GM12878 (cell line): ENCODE results near the gene COBLL1. TPM values are rescaled to one million over a fixed set of nuclear protein-coding genes. Genes with fewer than 3 reads are reported as not detected.

Experiments used
- ATAC-seq: fragments of 200-7000 bp; cut with Tn5 transposase; 3 replicates; pipeline ENCODE4 v1.9.1; 2020; ENCODE audit warnings: mild to moderate bottlenecking, moderate library complexity
- BruUV-seq: library from RNA; stranded (reverse); fragments of 400-500 nt; replicated peaks from 2 replicates; lab custom pipeline; 2021; lab: Mats Ljungman, UMichigan
- CTCF ChIA-PET: fragments of 300-600 bp; sonication (Branson Sonifier 250); formaldehyde crosslinking; extraction: SDS; loops from one replicate; lab custom pipeline; 2021; ENCODE audit warnings: inconsistent platforms; lab: Yijun Ruan, JAX
- POLR2A ChIA-PET: fragments of 350-600 bp; formaldehyde crosslinking; extraction: SDS; loops from one replicate; lab custom pipeline; 2021; ENCODE audit warnings: inconsistent platforms; lab: Charles Lee
- RAD21 ChIA-PET: fragments of 300-600 bp; sonication (Branson Sonifier 250); formaldehyde crosslinking; loops from one replicate; lab custom pipeline; 2023; ENCODE audit warnings: antibody characterized with exemption; ENCODE audit not compliant: unreplicated experiment; lab: Charles Lee
- SMC1A ChIA-PET: fragments of 300-600 bp; sonication (Branson Sonifier 250); formaldehyde crosslinking; loops from one replicate; lab custom pipeline; 2023; ENCODE audit not compliant: unreplicated experiment, uncharacterized antibody; lab: Charles Lee
- DNase-seq: peaks from one replicate; pipeline ENCODE4 v3.0.0-alpha.2; 2011; ENCODE audit warnings: low read depth, low spot score
- FAIRE-seq: peaks from 3 replicates; lab custom pipeline; 2011; peaks lifted over from hg19 to GRCh38; lab: Jason Lieb, UNC
- H2AFZ ChIP-seq: 2 replicates; pipeline ENCODE4 v1.6.0; 2011; ENCODE audit warnings: low read depth, low read length, control low read depth; ENCODE audit not compliant: control insufficient read depth
- H3K27ac ChIP-seq: 2 replicates; pipeline ENCODE4 v1.5.1; 2011; ENCODE audit warnings: control low read depth; ENCODE audit not compliant: control insufficient read depth, insufficient read depth
- H3K27me3 ChIP-seq, 2 experiments: replicated peaks in 1 of 2; 2 replicates each; pipeline versions ENCODE4 v1.6.0 to v1.6.1; 2011; ENCODE audit warnings: low read length in 1 of 2; ENCODE audit not compliant: control insufficient read depth in 2 of 2, insufficient read depth in 2 of 2
- H3K36me3 ChIP-seq, 2 experiments: 2 replicates each; pipeline ENCODE4 v1.5.1; 2011; ENCODE audit warnings: low read length in 1 of 2; ENCODE audit not compliant: control insufficient read depth in 2 of 2, insufficient read depth in 2 of 2
- H3K4me1 ChIP-seq: 2 replicates; pipeline ENCODE4 v1.6.1; 2011; ENCODE audit warnings: mild to moderate bottlenecking, low read length, moderate library complexity, mixed read lengths; ENCODE audit not compliant: control insufficient read depth, insufficient read depth
- H3K4me2 ChIP-seq: 2 replicates; pipeline ENCODE4 v1.6.0; 2011; ENCODE audit warnings: control low read depth; ENCODE audit not compliant: control insufficient read depth, insufficient read depth
- H3K4me3 ChIP-seq: fragments of 200-600 bp; sonication (generic); 2 replicates; pipeline ENCODE4 v1.5.1; 2016
- H3K79me2 ChIP-seq: 2 replicates; pipeline ENCODE4 v1.6.0; 2011; ENCODE audit warnings: low read length; ENCODE audit not compliant: control insufficient read depth, insufficient read depth
- H3K9ac ChIP-seq: 2 replicates; pipeline ENCODE4 v1.8.0; 2011; ENCODE audit warnings: low read length, control low read depth, mixed read lengths; ENCODE audit not compliant: control insufficient read depth, insufficient read depth
- H3K9me3 ChIP-seq: replicated peaks from 3 replicates; pipeline ENCODE4 v1.5.1; 2011; ENCODE audit warnings: mild to moderate bottlenecking, low read length; ENCODE audit not compliant: control insufficient read depth, insufficient read depth
- H4K20me1 ChIP-seq: 2 replicates; pipeline ENCODE4 v1.6.0; 2011; ENCODE audit not compliant: control insufficient read depth, insufficient read depth
- BMI1 ChIP-seq: fragments of 450-650 bp; IDR thresholded peaks from 2 replicates; pipeline ENCODE4 v1.6.1; 2016; ENCODE audit warnings: mild to moderate bottlenecking, moderate library complexity, borderline replicate concordance
- CBX5 ChIP-seq: sonication (generic); IDR thresholded peaks from 2 replicates; pipeline ENCODE4 v1.6.1; 2016; ENCODE audit warnings: low read depth, moderate library complexity, mild to moderate bottlenecking, inconsistent platforms
- CHD2 ChIP-seq: IDR thresholded peaks from 2 replicates; pipeline ENCODE4 v1.6.1; 2011; ENCODE audit warnings: low read depth, low read length, improper control_type of control experiment, borderline replicate concordance
- HDAC2 ChIP-seq: fragments of 200-600 bp; sonication (generic); IDR thresholded peaks from 2 replicates; pipeline ENCODE4 v1.6.1; 2017
- MXI1 ChIP-seq: fragments of 150-350 bp; IDR thresholded peaks from 2 replicates; pipeline ENCODE4 v1.6.1; 2011; ENCODE audit warnings: low read depth, mild to moderate bottlenecking, inconsistent platforms, low read length, improper control_type of control experiment
- NBN ChIP-seq: fragments of 450-650 bp; IDR thresholded peaks from 2 replicates; pipeline ENCODE4 v1.6.1; 2016
- NFXL1 ChIP-seq: fragments of 450-650 bp; IDR thresholded peaks from 2 replicates; pipeline ENCODE4 v1.6.1; 2017; ENCODE audit warnings: antibody characterized with exemption, mild to moderate bottlenecking, borderline replicate concordance
- POLR2AphosphoS2 ChIP-seq: IDR thresholded peaks from 2 replicates; pipeline ENCODE4 v1.6.1; 2011; ENCODE audit warnings: low read depth, mild to moderate bottlenecking, low read length, improper control_type of control experiment, moderate library complexity
- RUNX3 ChIP-seq: IDR thresholded peaks from 2 replicates; pipeline ENCODE4 v1.6.1; 2012; ENCODE audit warnings: low read length, inconsistent platforms
- SUZ12 ChIP-seq: fragments of 200-600 bp; sonication (generic); IDR thresholded peaks from one replicate; pipeline ENCODE4 v1.6.1; 2018; ENCODE audit warnings: antibody characterized with exemption, mild to moderate bottlenecking; ENCODE audit not compliant: unreplicated experiment
- TBL1XR1 ChIP-seq: IDR thresholded peaks from 2 replicates; pipeline ENCODE4 v1.6.1; 2012; ENCODE audit warnings: low read depth, low read length, improper control_type of control experiment
- WGBS: methylation state at CpG from one replicate; pipeline ENCODE4 v1.1.6; 2016; ENCODE audit warnings: low lambda C conversion rate; ENCODE audit not compliant: insufficient replicate concordance, insufficient coverage; ENCODE audit errors: missing lambda C conversion rate; 5-methylcytosine and 5-hydroxymethylcytosine counted together
- in situ Hi-C: fragments of 300-500 bp; cut with MboI; formaldehyde crosslinking; loops from 9 replicates; pipeline ENCODE4 v1.14.3; 2018; ENCODE audit warnings: mixed read lengths
- intact Hi-C: fragments of 100-400 bp; cut with micrococcal nuclease; formaldehyde crosslinking; loops from one replicate; pipeline ENCODE4 v1.14.2; 2022; ENCODE audit not compliant: unreplicated experiment
- polyA plus RNA-seq, 11 experiments: library from polyadenylated mRNA; depleted of rRNA in 4 of 11; unstranded in 6 of 11; stranded (reverse) in 5 of 11; fragments of >200 nt; fragmentation: Nextera tagmentation in 4 of 11; fragmentation: Illumina TruSeq in 1 of 11; extraction: Ambion mirVana in 4 of 11; extraction: Trizol in 1 of 11; gene quantifications; 1 replicate in 1 of 11; 2 replicates in 10 of 11; pipeline versions ENCODE4 v1.2.1 to v1.2.3, GENCODE V29; 2011 to 2016; ENCODE audit warnings: inconsistent platforms in 2 of 11, missing spikeins in 2 of 11, low read depth in 1 of 11
- total RNA-seq, 4 experiments: library from RNA; depleted of rRNA in 3 of 4; stranded (reverse); fragments of >200 nt in 3 of 4; fragmentation: Illumina TruSeq in 1 of 4; extraction: Trizol in 1 of 4; gene quantifications; 2 replicates each; pipeline versions ENCODE4 v1.2.1 to v1.2.3, GENCODE V29; 2013 to 2021
- TF ChIP-seq, protein P1 (sequence below): fragments of 450-650 bp; IDR thresholded peaks from 2 replicates; pipeline ENCODE4 v1.6.1; 2017; ENCODE audit warnings: low read depth, mild to moderate bottlenecking, moderate library complexity
- TF ChIP-seq, protein P2 (sequence below): fragments of 450-650 bp; IDR thresholded peaks from 2 replicates; pipeline ENCODE4 v1.6.1; 2017; ENCODE audit warnings: antibody characterized with exemption, mild to moderate bottlenecking, moderate library complexity
- TF ChIP-seq, protein P3 (sequence below): IDR thresholded peaks from 2 replicates; pipeline ENCODE4 v1.6.1; 2011; ENCODE audit warnings: mild to moderate bottlenecking, low read depth, low read length, moderate library complexity; ENCODE audit not compliant: insufficient replicate concordance
- TF ChIP-seq, protein P4 (sequence below): IDR thresholded peaks from 2 replicates; pipeline ENCODE4 v1.6.1; 2012; ENCODE audit warnings: low read length, inconsistent platforms

COBLL1 gene
- total and polyA plus RNA-seq, 10 of the 15 experiments (the other 5 are each of a cell fraction or from before 2014, with no cell fraction given) = 0.46 TPM; not detected in 9

DNA sequence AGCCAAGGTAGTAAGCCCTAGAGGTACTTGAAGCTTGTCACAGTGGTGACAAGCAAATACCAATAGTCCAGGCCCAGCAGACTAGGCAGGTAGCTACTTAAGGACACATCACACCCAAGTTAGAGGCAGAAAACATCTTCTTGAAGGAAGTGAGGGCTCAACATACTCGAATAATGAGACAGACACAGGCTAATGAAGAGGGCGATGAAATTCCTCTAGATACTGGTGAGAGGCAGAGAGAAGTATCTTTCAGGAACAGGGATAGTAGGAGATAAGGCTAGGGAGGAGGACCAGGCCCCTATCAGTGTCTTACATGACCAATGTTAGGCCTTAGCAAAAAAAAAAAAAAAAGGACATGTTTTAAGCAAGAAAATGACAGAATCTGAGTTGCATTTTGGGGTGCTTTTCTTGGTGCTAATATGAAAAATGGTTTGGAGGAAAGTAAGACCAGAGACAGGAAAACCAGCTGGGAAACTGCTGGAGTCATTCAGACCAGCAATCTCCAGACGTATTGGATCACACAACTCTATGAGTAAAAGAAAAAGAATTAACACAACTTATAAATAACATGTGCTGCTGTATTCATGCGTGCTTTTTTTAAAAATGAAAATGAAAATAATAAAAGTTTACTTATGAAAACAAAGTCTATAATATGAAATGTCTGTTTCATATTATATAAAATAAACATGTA lies 37.7 kb downstream of the COBLL1 start (continued):
- TF ChIP-seq, protein P1, sequence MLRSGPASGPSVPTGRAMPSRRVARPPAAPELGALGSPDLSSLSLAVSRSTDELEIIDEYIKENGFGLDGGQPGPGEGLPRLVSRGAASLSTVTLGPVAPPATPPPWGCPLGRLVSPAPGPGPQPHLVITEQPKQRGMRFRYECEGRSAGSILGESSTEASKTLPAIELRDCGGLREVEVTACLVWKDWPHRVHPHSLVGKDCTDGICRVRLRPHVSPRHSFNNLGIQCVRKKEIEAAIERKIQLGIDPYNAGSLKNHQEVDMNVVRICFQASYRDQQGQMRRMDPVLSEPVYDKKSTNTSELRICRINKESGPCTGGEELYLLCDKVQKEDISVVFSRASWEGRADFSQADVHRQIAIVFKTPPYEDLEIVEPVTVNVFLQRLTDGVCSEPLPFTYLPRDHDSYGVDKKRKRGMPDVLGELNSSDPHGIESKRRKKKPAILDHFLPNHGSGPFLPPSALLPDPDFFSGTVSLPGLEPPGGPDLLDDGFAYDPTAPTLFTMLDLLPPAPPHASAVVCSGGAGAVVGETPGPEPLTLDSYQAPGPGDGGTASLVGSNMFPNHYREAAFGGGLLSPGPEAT = no peak
- TF ChIP-seq CBX5 = no peak
- TF ChIP-seq, protein P2, sequence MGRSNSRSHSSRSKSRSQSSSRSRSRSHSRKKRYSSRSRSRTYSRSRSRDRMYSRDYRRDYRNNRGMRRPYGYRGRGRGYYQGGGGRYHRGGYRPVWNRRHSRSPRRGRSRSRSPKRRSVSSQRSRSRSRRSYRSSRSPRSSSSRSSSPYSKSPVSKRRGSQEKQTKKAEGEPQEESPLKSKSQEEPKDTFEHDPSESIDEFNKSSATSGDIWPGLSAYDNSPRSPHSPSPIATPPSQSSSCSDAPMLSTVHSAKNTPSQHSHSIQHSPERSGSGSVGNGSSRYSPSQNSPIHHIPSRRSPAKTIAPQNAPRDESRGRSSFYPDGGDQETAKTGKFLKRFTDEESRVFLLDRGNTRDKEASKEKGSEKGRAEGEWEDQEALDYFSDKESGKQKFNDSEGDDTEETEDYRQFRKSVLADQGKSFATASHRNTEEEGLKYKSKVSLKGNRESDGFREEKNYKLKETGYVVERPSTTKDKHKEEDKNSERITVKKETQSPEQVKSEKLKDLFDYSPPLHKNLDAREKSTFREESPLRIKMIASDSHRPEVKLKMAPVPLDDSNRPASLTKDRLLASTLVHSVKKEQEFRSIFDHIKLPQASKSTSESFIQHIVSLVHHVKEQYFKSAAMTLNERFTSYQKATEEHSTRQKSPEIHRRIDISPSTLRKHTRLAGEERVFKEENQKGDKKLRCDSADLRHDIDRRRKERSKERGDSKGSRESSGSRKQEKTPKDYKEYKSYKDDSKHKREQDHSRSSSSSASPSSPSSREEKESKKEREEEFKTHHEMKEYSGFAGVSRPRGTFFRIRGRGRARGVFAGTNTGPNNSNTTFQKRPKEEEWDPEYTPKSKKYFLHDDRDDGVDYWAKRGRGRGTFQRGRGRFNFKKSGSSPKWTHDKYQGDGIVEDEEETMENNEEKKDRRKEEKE = no peak
- no peak for TF ChIP-seq BMI1

DNA sequence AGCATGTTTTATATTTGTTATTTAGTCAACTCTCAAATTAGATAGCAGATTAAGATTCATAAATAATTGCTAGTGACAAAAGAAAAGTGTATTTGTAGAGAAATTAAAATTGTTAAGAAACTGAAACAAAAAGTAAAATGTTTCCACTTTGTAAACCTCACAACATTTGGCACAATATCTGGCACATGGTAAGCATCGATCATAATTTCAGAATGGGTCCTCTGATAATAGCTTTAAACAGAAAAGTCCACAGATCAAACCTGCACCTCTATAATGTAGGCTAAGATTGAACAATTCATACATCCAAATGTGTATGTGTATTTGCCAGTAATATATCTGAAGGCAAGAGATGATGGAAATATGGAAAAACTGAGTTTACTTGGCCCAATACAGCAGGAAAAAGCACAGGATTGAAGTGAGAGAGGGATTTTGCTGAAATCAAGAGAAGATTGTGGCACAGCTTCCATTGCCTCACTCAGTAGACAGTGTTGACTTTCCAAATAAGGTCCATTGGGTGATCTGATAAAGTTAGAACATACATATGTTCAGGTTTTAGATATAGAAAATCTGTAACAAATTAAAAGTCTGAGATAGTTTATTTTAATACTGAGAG lies 39.4 kb downstream of the COBLL1 start:
- Histone ChIP-seq H3K27ac (no peak overlapping the region), H3K36me3 (no peaks in the 10 kb centered on the region), H3K4me1 (no peaks in the 10 kb centered on the region), H3K27me3 (no peaks in the 10 kb centered on the region), H3K9me3 (no peaks in the 10 kb centered on the region), H3K9ac (no peak overlapping the region), H2AFZ (no peak overlapping the region), H3K4me2 (no peak overlapping the region), H4K20me1 (no peaks in the 10 kb centered on the region; the same call in 1 of the 2 replicates), H3K4me3 (no peak overlapping the region), H3K79me2 (no peaks in the 10 kb centered on the region)
- ChIA-PET SMC1A (no interaction called here), CTCF (no interaction called here), POLR2A (no interaction called here), RAD21 (no interaction called here)
- intact Hi-C loops (no loop called here), in situ Hi-C loops (no loop called here)
- BruUV-seq = no TSS peak
- FAIRE-seq (no peak), ATAC-seq (no peak), DNase-seq (no peak)
- WGBS = 4% methylated on average over 1 of the region's 1 CpG
- TF ChIP-seq NFXL1 (no peak), TBL1XR1 (no peak), CHD2 (no peak), RUNX3 (no peak), HDAC2 (no peak), MXI1 (no peak), SUZ12 (no peak), NBN (no peak), POLR2AphosphoS2 (no peak)
- TF ChIP-seq, protein P3, sequence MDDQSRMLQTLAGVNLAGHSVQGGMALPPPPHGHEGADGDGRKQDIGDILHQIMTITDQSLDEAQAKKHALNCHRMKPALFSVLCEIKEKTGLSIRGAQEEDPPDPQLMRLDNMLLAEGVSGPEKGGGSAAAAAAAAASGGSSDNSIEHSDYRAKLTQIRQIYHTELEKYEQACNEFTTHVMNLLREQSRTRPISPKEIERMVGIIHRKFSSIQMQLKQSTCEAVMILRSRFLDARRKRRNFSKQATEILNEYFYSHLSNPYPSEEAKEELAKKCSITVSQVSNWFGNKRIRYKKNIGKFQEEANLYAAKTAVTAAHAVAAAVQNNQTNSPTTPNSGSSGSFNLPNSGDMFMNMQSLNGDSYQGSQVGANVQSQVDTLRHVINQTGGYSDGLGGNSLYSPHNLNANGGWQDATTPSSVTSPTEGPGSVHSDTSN = no peak
- TF ChIP-seq, protein P4, sequence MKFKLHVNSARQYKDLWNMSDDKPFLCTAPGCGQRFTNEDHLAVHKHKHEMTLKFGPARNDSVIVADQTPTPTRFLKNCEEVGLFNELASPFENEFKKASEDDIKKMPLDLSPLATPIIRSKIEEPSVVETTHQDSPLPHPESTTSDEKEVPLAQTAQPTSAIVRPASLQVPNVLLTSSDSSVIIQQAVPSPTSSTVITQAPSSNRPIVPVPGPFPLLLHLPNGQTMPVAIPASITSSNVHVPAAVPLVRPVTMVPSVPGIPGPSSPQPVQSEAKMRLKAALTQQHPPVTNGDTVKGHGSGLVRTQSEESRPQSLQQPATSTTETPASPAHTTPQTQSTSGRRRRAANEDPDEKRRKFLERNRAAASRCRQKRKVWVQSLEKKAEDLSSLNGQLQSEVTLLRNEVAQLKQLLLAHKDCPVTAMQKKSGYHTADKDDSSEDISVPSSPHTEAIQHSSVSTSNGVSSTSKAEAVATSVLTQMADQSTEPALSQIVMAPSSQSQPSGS = no peak
